Activated CD8-positive, alpha-beta memory T cell treated with anti-CD3 and anti-CD28 coated beads for 48 hours (primary cell): ENCODE measurements around the gene IL10RA.

Experiments
- DNase-seq, 3 experiments: peaks; one replicate each; pipeline ENCODE4 v3.0.0-alpha.2; 2020; ENCODE audit warnings: low read depth in 2 of 3, low spot score in 2 of 3

IL10RA gene

DNA sequence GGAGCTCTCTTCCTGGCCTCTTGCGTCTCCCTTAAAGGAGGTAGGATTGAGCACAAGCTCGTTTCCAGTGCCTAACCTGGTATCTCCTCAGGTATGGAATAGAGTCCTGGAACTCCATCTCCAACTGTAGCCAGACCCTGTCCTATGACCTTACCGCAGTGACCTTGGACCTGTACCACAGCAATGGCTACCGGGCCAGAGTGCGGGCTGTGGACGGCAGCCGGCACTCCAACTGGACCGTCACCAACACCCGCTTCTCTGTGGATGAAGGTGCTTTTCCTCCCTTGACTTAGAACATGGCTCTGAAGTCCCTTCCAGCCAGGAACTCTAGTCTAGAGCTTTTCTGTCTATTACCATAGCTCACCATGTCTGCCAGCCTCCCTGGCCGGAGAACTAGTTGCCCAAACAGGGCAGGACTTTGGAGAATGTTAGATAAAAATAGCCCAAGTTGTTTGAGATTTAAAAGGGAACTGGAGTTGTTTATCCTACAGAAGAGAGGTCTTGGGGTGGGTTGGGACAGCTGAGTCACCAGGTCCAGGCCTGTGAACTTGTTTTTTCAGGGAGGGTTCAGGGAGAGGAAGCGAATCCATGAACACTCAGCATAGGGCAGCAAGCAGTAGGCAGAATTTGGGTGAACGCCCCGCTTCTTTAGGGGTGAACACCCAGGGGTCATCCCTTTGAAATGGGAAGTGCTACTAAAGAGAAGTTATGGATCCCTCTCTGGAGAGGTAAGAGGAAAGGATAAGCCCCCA lies 3.3 kb downstream of the IL10RA start:
- DNase-seq, result no peak

- DNase-seq, result no peak
Measured at GRCh38 chr11:117992136-117992535, 5.9 kb downstream of the IL10RA start.

DNA sequence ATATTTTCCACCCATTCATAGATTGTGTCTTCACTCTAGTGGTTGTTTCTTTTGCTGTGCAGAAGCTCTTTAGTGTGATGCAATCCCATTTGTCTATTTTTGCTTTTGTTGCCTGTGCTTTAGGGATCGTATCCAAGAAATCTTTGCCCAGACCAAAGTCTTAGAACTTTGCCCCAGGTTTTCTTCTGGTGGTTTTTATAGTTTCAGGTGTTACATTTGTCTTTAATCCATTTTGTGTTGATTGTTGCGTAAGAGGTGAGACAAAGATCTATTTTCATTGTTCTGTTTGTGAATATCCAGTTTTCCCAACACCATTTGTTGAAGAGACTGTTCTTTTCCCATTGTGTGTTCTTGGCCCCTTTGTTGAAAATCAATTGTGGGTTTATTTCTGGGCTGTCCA lies 6.4 kb downstream of the IL10RA start:
- no peak for DNase-seq

DNA sequence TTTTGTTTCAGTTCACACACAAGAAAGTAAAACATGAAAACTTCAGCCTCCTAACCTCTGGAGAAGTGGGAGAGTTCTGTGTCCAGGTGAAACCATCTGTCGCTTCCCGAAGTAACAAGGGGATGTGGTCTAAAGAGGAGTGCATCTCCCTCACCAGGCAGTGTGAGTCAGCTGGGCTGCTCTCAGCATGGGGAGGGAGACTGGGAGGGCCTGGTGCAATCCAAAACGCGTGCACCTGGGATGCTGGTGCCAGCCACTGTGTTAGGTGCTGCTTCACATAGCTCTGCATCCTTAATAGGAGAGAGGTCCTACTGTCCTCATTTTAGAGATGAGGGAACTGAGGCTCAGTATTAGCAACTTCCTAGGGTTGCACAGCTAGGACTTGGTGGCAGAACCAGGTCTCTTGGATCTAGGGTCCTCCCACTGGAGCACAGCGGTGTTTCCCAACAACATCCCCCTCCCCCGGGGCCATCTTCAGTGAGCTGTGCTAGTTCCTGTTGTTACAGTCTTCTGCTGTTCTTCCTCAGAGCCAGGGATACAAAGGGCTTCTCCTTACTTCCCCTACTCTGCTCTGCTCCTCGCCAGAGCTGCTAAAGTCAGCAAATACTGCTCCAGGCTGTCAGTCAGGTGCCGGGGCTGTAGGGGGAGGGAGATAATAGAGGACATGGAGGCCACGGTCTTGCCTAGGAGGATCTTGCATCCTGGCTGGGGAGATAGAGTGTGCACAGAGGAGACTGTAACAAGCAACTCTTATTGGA lies 8.0 kb downstream of the IL10RA start:
- no peak for DNase-seq

GRCh38 chr11:117995472-117995871 lies 9.3 kb downstream of the IL10RA start:
- DNase-seq, result no peak

- no peak for DNase-seq
Measured at GRCh38 chr11:117996058-117996457, 9.9 kb downstream of the IL10RA start.

- no peak for DNase-seq
Measured at GRCh38 chr11:117997406-117997805, 11.2 kb downstream of the IL10RA start.

DNA sequence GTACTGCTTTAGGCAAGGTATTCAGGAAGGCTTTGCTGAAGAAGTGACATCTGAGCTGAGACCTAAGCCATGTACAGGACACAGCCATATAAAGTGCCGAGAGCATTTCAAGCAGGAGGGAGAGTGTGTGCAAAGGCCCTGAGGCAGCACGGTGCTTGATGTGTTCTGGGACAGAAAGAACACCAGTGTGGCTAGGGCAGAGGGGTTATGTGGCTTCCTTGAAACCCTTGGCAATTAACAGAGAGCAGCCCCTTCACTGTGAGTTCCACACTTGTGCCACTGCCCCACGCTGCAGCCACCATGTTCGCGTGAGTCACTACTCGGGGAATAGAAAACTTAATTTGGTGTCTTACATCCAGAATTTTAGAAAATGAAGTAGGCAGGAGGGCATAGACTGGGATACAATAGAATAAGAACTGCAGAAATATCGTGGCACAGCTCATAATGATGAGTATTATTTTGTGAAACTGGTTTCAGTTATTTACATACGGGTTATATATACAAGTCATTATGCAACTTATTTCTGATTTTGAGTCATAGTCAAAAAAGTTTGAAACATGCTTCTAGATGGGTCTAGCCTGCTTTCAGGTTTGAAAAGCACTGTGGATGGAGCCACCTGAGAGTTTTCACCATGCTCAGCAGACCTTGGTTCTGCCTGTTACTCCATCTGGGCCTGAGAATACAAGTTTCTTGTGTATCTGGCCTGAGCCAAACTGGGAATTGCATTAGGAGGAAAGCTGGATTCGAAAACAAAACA lies 11.8 kb downstream of the IL10RA start:
- DNase-seq, result no peak

DNA sequence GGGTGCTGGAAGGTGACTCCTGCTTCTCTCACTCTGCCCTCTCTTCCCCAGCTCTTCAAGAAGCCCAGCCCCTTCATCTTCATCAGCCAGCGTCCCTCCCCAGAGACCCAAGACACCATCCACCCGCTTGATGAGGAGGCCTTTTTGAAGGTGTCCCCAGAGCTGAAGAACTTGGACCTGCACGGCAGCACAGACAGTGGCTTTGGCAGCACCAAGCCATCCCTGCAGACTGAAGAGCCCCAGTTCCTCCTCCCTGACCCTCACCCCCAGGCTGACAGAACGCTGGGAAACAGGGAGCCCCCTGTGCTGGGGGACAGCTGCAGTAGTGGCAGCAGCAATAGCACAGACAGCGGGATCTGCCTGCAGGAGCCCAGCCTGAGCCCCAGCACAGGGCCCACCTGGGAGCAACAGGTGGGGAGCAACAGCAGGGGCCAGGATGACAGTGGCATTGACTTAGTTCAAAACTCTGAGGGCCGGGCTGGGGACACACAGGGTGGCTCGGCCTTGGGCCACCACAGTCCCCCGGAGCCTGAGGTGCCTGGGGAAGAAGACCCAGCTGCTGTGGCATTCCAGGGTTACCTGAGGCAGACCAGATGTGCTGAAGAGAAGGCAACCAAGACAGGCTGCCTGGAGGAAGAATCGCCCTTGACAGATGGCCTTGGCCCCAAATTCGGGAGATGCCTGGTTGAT lies 12.6 kb downstream of the IL10RA start:
- no peak for DNase-seq

DNA sequence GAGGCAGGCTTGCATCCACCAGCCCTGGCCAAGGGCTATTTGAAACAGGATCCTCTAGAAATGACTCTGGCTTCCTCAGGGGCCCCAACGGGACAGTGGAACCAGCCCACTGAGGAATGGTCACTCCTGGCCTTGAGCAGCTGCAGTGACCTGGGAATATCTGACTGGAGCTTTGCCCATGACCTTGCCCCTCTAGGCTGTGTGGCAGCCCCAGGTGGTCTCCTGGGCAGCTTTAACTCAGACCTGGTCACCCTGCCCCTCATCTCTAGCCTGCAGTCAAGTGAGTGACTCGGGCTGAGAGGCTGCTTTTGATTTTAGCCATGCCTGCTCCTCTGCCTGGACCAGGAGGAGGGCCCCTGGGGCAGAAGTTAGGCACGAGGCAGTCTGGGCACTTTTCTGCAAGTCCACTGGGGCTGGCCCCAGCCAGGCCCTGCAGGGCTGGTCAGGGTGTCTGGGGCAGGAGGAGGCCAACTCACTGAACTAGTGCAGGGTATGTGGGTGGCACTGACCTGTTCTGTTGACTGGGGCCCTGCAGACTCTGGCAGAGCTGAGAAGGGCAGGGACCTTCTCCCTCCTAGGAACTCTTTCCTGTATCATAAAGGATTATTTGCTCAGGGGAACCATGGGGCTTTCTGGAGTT lies 13.3 kb downstream of the IL10RA start:
- no peak for DNase-seq

DNA sequence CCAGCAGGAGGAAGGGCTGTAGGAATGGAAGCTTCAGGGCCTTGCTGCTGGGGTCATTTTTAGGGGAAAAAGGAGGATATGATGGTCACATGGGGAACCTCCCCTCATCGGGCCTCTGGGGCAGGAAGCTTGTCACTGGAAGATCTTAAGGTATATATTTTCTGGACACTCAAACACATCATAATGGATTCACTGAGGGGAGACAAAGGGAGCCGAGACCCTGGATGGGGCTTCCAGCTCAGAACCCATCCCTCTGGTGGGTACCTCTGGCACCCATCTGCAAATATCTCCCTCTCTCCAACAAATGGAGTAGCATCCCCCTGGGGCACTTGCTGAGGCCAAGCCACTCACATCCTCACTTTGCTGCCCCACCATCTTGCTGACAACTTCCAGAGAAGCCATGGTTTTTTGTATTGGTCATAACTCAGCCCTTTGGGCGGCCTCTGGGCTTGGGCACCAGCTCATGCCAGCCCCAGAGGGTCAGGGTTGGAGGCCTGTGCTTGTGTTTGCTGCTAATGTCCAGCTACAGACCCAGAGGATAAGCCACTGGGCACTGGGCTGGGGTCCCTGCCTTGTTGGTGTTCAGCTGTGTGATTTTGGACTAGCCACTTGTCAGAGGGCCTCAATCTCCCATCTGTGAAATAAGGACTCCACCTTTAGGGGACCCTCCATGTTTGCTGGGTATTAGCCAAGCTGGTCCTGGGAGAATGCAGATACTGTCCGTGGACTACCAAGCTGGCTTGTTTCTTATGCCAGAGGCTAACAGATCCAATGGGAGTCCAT lies 14.1 kb downstream of the IL10RA start:
- no peak for DNase-seq

- DNase-seq, result no peak
Measured at GRCh38 chr11:118000850-118001228, 14.6 kb downstream of the IL10RA start.

DNA sequence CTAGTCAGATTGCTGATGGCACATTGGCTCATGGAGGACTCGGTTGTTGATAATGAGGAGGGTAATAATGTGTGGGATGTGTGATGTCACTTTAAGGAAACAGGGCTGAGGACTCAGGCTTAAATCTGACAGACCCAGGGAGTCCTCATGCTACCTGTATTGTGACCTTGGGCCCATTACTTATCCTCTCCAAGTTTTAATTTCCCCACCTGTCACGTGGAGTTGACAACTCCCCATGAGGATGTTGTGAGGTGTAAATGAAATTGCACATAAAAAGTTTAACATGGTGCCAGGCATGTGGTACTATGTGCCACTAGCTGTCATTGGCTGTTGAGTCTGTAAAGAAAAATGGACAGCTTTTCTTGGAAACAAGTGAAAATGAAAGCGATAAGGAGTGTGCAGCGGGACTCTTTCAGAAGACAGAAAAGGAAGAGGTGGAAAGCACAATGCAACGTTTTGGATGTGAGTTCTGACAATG lies 15.3 kb downstream of the IL10RA start:
- DNase-seq, result no peak

DNA sequence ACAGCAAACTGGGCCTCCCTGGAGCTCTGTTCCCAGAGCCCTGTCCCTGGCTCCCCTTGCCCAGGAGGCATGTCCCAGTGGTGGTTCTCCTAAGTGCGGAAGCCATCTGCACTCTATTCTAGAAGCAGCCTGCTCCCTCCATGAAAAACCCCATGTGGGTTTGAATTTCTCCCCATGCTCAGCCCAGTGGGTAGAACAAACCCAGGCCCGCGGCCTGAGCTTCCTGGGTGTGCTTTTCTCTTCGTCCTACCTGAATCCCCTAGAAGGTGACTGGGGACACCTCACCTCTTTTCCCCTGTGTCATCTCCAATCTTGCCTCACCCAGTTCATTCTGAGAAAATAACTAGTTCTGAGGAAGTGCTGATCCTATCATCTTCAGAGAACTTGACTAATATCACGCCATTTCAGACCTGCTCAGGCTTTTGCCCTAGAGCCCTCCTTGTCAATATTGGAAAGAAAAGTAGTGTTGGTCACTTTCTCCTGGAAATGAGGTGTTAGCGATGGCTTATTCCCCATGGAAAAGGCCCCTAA lies 15.9 kb downstream of the IL10RA start:
- DNase-seq, result peak in 2 of 3 experiments; percentile 47 to 58

GRCh38 chr11:118002541-118003423 lies 16.6 kb downstream of the IL10RA start:
- peak in 2 of 3 experiments; percentile 53 to 63 for DNase-seq

DNA sequence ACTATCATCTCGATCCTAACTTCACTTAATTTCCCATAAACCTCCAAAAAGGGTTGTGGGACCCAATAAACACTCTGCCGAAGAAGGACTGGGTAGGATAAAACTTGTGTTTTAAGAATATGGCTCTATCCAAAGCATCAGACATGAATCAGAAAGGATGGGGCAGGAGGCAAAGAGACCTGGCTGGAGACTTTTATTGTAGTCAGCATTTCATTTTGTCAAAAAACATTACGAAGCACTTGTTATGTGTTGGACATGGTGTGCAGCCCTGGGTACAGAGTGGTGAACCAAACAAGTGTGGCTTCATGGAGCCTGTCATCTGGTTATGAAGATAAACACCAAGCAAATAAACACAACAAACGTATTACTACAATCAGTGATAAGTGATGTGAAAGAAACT lies 17.3 kb downstream of the IL10RA start:
- no peak for DNase-seq

DNA sequence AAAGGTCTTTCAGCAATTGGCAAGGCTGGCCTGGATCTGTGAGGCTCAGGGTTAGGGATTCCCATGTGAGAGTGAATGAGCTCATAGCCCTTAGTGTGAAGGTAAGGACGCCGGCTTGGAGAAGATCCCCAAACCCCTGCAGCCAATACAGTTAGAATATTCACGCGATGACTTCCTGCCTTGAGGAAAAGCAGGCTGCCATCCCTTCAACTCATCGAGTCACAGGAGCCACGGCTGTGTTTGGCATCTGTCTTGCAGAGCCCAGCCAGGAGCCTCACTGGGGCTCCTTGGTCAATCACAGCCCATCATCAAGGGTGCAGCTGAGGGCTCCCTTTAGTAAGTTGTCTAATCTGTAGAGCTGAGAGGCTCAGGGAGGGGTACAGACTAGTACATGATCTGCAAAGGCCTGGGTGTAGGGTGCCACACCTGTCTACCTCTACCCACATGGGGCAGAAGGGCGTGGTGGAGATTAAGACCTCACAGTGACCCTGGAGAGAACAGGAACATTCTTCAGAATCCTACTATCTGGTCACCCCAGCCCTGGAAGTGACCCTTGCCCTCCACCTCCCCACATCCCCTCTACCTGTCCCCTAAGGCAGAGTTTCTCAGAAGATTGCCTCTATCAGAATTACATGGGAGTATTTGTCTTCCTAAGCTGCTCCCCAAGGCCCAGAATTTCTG lies 18.5 kb downstream of the IL10RA start:
- no peak for DNase-seq
